ENCODE data around the gene CCDC18. TPM values are rescaled to one million over a fixed set of nuclear protein-coding genes. Genes with fewer than 3 reads are reported as not detected.
"Not testable (repeated sequence)": the region's sequence is repeated elsewhere in the genome, so short reads cannot be mapped to it uniquely, and the experiment has no call there.

Gene CCDC18
- total RNA-seq, 4 donors from 2014 or later: 1.5 to 5.1 (median 2.8) TPM

DNA sequence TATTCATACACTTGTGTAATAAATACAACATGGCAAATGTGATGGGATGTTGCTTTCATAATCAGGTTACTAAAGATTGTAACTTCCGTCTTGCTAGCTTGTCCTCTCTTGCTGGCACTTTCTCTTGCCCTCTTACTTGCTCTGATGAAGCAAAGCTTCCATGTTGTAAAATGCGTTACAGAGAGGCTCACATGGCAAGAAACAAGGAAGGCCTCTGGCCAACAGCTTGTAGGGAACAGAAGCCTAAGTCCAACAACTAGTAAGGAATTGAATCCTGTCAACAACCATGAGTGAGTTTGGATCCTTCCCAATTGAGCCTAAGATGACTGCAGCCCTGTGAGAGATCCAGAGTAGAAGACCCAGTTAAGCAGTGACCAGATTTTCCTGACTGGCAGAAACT, 15.7 kb upstream of the CCDC18 start:
- TF ChIP-seq EP300 (IDR thresholded peaks at IDR 0.05; ENCODE audit: low read depth) (no peak), POLR2A (IDR thresholded peaks at IDR 0.05) (no peak), POLR2AphosphoS5 (IDR thresholded peaks at IDR 0.05) (no peak)
- TF ChIP-seq, protein P1, sequence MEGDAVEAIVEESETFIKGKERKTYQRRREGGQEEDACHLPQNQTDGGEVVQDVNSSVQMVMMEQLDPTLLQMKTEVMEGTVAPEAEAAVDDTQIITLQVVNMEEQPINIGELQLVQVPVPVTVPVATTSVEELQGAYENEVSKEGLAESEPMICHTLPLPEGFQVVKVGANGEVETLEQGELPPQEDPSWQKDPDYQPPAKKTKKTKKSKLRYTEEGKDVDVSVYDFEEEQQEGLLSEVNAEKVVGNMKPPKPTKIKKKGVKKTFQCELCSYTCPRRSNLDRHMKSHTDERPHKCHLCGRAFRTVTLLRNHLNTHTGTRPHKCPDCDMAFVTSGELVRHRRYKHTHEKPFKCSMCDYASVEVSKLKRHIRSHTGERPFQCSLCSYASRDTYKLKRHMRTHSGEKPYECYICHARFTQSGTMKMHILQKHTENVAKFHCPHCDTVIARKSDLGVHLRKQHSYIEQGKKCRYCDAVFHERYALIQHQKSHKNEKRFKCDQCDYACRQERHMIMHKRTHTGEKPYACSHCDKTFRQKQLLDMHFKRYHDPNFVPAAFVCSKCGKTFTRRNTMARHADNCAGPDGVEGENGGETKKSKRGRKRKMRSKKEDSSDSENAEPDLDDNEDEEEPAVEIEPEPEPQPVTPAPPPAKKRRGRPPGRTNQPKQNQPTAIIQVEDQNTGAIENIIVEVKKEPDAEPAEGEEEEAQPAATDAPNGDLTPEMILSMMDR (IDR thresholded peaks at IDR 0.05): no peak
- Histone ChIP-seq H3K27ac (no peak overlapping the region), H3K27me3 (no peaks in the 10 kb centered on the region), H3K36me3 (no peaks in the 10 kb centered on the region), H3K4me3 (no peak overlapping the region), H3K9me3 (peaks cover 0 to 5% of the 10 kb centered on the region in 2 donors), H3K4me1 (peaks cover 0 to 8% (median 4%) of the 10 kb centered on the region in 4 donors)
- in situ Hi-C loops (cut with MboI; ENCODE audit: low pct_ligation_motif_present in 1 of 4, low pct_unique_long_range_greater_than_20kb in 1 of 4, low sequenced_read_pairs in 3 of 4) (no loop called here), intact Hi-C loops (cut with DNase I; ENCODE audit: low total_unique reads) (no loop called here)
- 60 to 97% methylated on average over 2 of the region's 2 CpGs for WGBS, 2 donors (ENCODE audit: low coverage in 1 of 2)
- no peak for DNase-seq

GRCh38 chr1:93165895-93166294, 14.6 kb upstream of the CCDC18 start:
- H3K4me1 ChIP-seq; in situ Hi-C loops (cut with MboI; ENCODE audit: low pct_ligation_motif_present in 1 of 4, low pct_unique_long_range_greater_than_20kb in 1 of 4, low sequenced_read_pairs in 3 of 4); H3K27ac ChIP-seq; H3K36me3 ChIP-seq; H3K4me3 ChIP-seq; H3K27me3 ChIP-seq; intact Hi-C loops (cut with DNase I; ENCODE audit: low total_unique reads); H3K9me3 ChIP-seq; DNase-seq: not testable (repeated sequence)
- whole genome bisulfite sequencing, 2 donors (ENCODE audit: low coverage in 1 of 2): 100% methylated on average over 1 of the region's 1 CpG

GRCh38 chr1:93167006-93167405, 13.5 kb upstream of the CCDC18 start:
- Histone ChIP-seq H3K4me1 (peaks cover 0 to 9% (median 3%) of the 10 kb centered on the region in 4 donors), H3K36me3 (no peaks in the 10 kb centered on the region), H3K9me3 (peaks cover 0 to 5% of the 10 kb centered on the region in 2 donors), H3K27ac (no peak overlapping the region), H3K4me3 (no peak overlapping the region), H3K27me3 (no peaks in the 10 kb centered on the region)
- no peak for DNase-seq
- intact Hi-C loops (cut with DNase I; ENCODE audit: low total_unique reads) (no loop called here), in situ Hi-C loops (cut with MboI; ENCODE audit: low pct_ligation_motif_present in 1 of 4, low pct_unique_long_range_greater_than_20kb in 1 of 4, low sequenced_read_pairs in 3 of 4) (no loop called here)
- TF ChIP-seq POLR2A (IDR thresholded peaks at IDR 0.05) (no peak), POLR2AphosphoS5 (IDR thresholded peaks at IDR 0.05) (no peak), EP300 (IDR thresholded peaks at IDR 0.05; ENCODE audit: low read depth) (no peak)
- TF ChIP-seq, protein P1 (IDR thresholded peaks at IDR 0.05): no peak

- not testable (repeated sequence) for H3K27me3 ChIP-seq
These were observed 10.3 kb upstream of the CCDC18 start for GRCh38 chr1:93170141-93170678.

DNA sequence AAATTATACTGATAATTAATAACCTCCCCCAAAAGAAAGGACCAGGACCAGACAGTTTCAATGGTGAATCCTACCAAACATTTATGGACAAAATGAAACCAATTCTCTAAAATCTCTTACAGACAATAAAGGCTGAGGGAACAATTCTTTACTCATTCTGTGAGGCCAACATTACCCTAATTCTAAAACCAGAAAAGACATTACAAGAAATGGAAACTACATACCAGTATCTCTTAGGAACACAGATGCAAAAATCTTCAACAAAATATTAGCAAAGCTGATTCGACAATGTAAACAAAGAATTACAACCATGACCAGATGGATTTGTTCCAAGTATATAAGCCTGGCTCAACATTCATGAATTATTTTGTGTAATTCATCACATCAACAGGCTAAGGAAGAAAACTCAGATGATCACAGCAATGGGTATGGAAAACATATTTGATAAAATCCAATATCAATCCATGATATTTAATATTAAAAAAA, 8.9 kb upstream of the CCDC18 start:
- no peak for DNase-seq
- Histone ChIP-seq H3K27ac (no peak overlapping the region), H3K36me3 (no peaks in the 10 kb centered on the region), H3K9me3 (peaks cover 0 to 5% of the 10 kb centered on the region in 2 donors), H3K4me1 (peaks cover 4 to 29% (median 8%) of the 10 kb centered on the region in 4 donors), H3K27me3 (no peaks in the 10 kb centered on the region), H3K4me3 (no peak overlapping the region)
- TF ChIP-seq, protein P1 (IDR thresholded peaks at IDR 0.05): no peak
- TF ChIP-seq POLR2AphosphoS5 (IDR thresholded peaks at IDR 0.05) (no peak), EP300 (IDR thresholded peaks at IDR 0.05; ENCODE audit: low read depth) (no peak), POLR2A (IDR thresholded peaks at IDR 0.05) (no peak)
- intact Hi-C loops (cut with DNase I; ENCODE audit: low total_unique reads): no loop called here
- in situ Hi-C loops (cut with MboI; ENCODE audit: low pct_ligation_motif_present in 1 of 4, low pct_unique_long_range_greater_than_20kb in 1 of 4, low sequenced_read_pairs in 3 of 4): no loop called here
- 11 to 37% methylated on average over 1 of the region's 1 CpG for WGBS, 2 donors (ENCODE audit: low coverage in 1 of 2)

More at GRCh38 chr1:93170141-93170678, 10.3 kb upstream of the CCDC18 start:
- H3K27ac ChIP-seq; H3K36me3 ChIP-seq; H3K4me3 ChIP-seq; in situ Hi-C loops (cut with MboI; ENCODE audit: low pct_ligation_motif_present in 1 of 4, low pct_unique_long_range_greater_than_20kb in 1 of 4, low sequenced_read_pairs in 3 of 4); H3K9me3 ChIP-seq; intact Hi-C loops (cut with DNase I; ENCODE audit: low total_unique reads); DNase-seq: not testable (repeated sequence)
- WGBS, 2 donors (ENCODE audit: low coverage in 1 of 2): 98% methylated on average over 13 of the region's 36 CpGs; no CpG with 5 or more reads in 1 of the 2 donors
- peaks cover 4 to 28% (median 8%) of the 10 kb centered on the region in 4 donors for H3K4me1 ChIP-seq
